Testis (tissue), 3 donors: ENCODE measurements around the gene ZSWIM6. TPM values are rescaled to one million over a fixed set of nuclear protein-coding genes. Genes with fewer than 3 reads are reported as not detected.

Experiments used
- DNase-seq: peaks from one replicate; pipeline ENCODE4 v3.0.0-alpha.2; 2019
- H3K27ac ChIP-seq, 2 donors: fragments of 200-600 bp; sonication (generic); one replicate each; pipeline ENCODE4 v1.5.1; 2019
- H3K27me3 ChIP-seq: fragments of 200-600 bp; sonication (generic); one replicate; pipeline ENCODE4 v1.5.1; 2019
- H3K36me3 ChIP-seq: fragments of 200-600 bp; sonication (generic); one replicate; pipeline ENCODE4 v1.5.1; 2017; ENCODE audit warnings: low read depth; ENCODE audit errors: missing control alignments
- H3K4me1 ChIP-seq: fragments of 200-600 bp; sonication (generic); one replicate; pipeline ENCODE4 v1.5.1; 2019
- H3K4me3 ChIP-seq, 2 donors: fragments of 200-600 bp; sonication (generic); one replicate each; pipeline ENCODE4 v1.5.1; 2017 to 2019
- H3K9me3 ChIP-seq: fragments of 200-600 bp; sonication (generic); one replicate; pipeline ENCODE4 v1.5.1; 2017
- CTCF ChIP-seq, 3 experiments: fragments of 450-650 bp in 2 of 3; fragments of 200-600 bp in 1 of 3; sonication (generic) in 1 of 3; IDR thresholded peaks; one replicate each; pipeline ENCODE4 v1.5.1; 2016 to 2019; ENCODE audit warnings: antibody characterized with exemption in 3 of 3, mild to moderate bottlenecking in 2 of 3, moderate library complexity in 1 of 3
- POLR2A ChIP-seq: fragments of 450-650 bp; IDR thresholded peaks from one replicate; pipeline ENCODE4 v1.6.1; 2017; ENCODE audit warnings: antibody characterized with exemption, mild to moderate bottlenecking, moderate library complexity
- WGBS, 2 donors: methylation state at CpG; one replicate each; pipeline ENCODE4 v1.1.5; 2018; 5-methylcytosine and 5-hydroxymethylcytosine counted together
- intact Hi-C: fragments of 100-400 bp; cut with DNase I; formaldehyde crosslinking; loops from one replicate; pipeline ENCODE4 v1.15.1; 2023; ENCODE audit warnings: low total_unique reads
- polyA plus RNA-seq: library from polyadenylated mRNA; stranded (reverse); fragments of 350-450 nt; fragmentation: Illumina TruSeq; extraction: RNeasy Lipid Tissue Mini Kit (QIAGEN cat#74804); gene quantifications from one replicate; pipeline ENCODE4 v1.2.3, GENCODE V29; 2014; ENCODE audit warnings: low read depth, low replicate concordance; ENCODE audit not compliant: insufficient read depth
- total RNA-seq, 2 donors: library from RNA; depleted of rRNA; stranded (reverse); fragments of >200 nt; gene quantifications; one replicate each; pipeline ENCODE4 v1.2.3, GENCODE V29; 2016

The ZSWIM6 gene
- total and polyA plus RNA-seq, 3 donors from 2014 or later: 14.6 to 18.0 (median 16.5) TPM

DNA sequence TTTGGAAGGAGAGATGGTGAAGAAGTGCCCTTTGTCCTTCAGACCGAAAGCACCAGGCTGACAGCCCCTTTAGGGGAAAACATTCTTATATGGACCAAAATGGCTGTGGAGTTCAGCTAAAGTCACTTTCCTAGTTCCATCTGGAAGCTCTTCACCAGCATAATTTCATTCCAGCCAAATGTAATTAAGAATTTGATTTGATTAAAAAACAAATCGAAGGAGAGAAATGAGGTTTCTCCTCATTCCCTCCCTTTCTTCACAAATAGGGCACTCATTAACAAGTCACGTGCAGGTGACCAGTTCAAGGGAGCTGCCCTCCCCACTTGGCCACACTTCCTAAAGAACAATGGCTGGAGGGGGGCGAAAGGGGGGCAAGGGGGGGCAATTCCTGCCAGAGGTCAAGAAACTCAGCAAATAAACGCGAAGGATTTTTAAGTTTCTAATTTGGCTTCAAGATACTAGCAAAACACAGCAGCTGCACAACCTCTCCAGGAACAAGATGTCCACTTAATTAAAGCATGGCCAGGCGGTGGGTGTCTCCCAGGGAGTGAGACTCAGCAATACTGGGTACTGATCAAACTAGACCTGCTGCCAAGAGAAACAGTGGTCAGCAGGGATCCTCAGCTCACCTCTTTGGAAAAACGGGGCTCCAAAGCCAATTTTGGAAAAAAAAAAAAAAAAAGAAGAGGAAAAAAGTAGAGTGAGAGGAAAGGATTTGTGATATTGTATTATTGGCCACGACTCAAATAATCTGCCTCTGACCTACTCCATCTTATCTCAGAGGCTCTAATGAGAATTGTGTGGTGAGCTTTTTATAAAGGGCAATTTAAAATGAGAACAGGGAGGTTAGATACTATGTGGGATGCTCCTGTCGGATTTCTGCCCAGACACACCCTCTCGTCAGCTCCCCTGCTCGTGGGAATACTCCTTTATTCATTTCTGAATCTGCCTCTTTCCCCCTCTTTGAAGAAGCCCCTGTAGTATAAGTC lies 254.3 kb downstream of the ZSWIM6 start:
- Histone ChIP-seq H3K27ac (peak overlapping the region in 1 of 2 donors; percentile 73), H3K4me1 (peaks cover 15% of the 10 kb centered on the region), H3K9me3 (no peaks in the 10 kb centered on the region), H3K27me3 (no peaks in the 10 kb centered on the region), H3K36me3 (no peaks in the 10 kb centered on the region), H3K4me3 (no peak overlapping the region)
- intact Hi-C loops: no loop called here
- no peak for TF ChIP-seq POLR2A
- no peak for TF ChIP-seq CTCF (IDR thresholded peaks at IDR 0.05)
- peak; percentile 75 for DNase-seq
- 30 to 41% methylated on average over 12 of the region's 12 CpGs for WGBS, 2 donors

- Histone ChIP-seq H3K4me1 (peaks cover 15% of the 10 kb centered on the region), H3K27ac (peak overlapping the region in 1 of 2 donors; percentile 73), H3K4me3 (no peak overlapping the region), H3K36me3 (no peaks in the 10 kb centered on the region), H3K27me3 (no peaks in the 10 kb centered on the region), H3K9me3 (no peaks in the 10 kb centered on the region)
- intact Hi-C loops: no loop called here
- 59 to 71% methylated on average over 6 of the region's 6 CpGs for WGBS, 2 donors
- no peak for DNase-seq
- TF ChIP-seq POLR2A (no peak), CTCF (IDR thresholded peaks at IDR 0.05) (no peak)
Measured at GRCh38 chr5:61587125-61587524, 255.1 kb downstream of the ZSWIM6 start.

DNA sequence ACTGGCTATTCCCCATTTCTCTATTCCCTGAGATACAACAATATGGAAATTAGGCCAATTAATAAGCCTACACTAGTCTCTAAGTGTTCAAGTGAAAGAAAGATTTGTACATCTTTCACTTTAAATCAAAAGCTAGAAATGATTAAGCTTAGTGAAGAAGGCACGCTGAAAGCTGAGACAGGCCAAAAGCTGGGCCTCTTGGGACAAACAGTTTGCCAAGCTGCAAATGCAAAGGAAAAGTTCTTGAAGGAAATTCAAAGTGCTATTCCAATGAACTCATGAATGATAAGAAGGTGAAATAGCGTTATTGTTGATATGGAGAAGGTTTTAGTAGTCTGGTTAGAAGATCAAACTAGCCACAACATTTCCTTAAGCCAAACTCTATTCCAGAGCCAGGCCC lies 256.2 kb downstream of the ZSWIM6 start:
- Histone ChIP-seq H3K4me1 (peaks cover 15% of the 10 kb centered on the region), H3K27ac (no peak overlapping the region), H3K27me3 (no peaks in the 10 kb centered on the region), H3K4me3 (no peak overlapping the region), H3K36me3 (no peaks in the 10 kb centered on the region), H3K9me3 (no peaks in the 10 kb centered on the region)
- no peak for TF ChIP-seq CTCF (IDR thresholded peaks at IDR 0.05)
- no peak for TF ChIP-seq POLR2A
- intact Hi-C loops: no loop called here
- DNase-seq: no peak
- 44 to 71% methylated on average over 2 of the region's 2 CpGs for WGBS, 2 donors

DNA sequence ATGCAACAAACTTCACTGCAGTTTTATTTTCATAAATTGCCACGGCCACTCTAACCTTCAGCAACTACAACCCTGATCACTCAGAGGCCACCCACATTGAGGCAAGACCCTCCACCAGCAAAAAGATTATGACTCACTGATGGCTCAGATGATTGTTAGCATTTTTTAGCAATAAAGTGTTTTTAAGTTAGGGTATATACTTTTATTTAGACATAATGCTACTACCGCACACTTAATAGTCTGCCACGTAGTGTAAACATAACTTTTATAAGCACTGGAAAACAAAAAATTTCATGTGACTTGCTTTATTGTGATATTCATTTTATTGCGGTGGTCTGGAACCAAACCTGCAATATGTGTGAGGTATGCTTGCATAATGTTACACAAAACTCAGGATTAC lies 257.9 kb downstream of the ZSWIM6 start:
- no peak for DNase-seq
- no peak for TF ChIP-seq POLR2A
- no peak for TF ChIP-seq CTCF (IDR thresholded peaks at IDR 0.05)
- 94 to 95% methylated on average over 4 of the region's 4 CpGs for WGBS, 2 donors
- Histone ChIP-seq H3K36me3 (no peaks in the 10 kb centered on the region), H3K9me3 (no peaks in the 10 kb centered on the region), H3K4me3 (no peak overlapping the region), H3K27me3 (no peaks in the 10 kb centered on the region), H3K4me1 (peaks cover 15% of the 10 kb centered on the region), H3K27ac (no peak overlapping the region)
- intact Hi-C loops: no loop called here
